ENCODE measurements around the gene MDM1. TPM values are rescaled to one million over a fixed set of nuclear protein-coding genes. Genes with fewer than 3 reads are reported as not detected.

The MDM1 gene
- total RNA-seq, 2 donors from 2014 or later = 8.3 to 12.8 TPM

- DNase-seq (ENCODE audit: low spot score) = no peak
- Histone ChIP-seq H3K4me1 (peaks cover 0 to 17% of the 10 kb centered on the region in 2 donors), H3K36me3 (peaks cover 18% of the 10 kb centered on the region), H3K27me3 (no peaks in the 10 kb centered on the region), H3K27ac (no peak overlapping the region), H3K4me3 (no peak overlapping the region), H3K9me3 (no peaks in the 10 kb centered on the region)
- TF ChIP-seq CTCF (IDR thresholded peaks at IDR 0.05) = no peak
Observed at GRCh38 chr12:68326716-68327115, 5.4 kb downstream of the MDM1 start.

GRCh38 chr12:68325966-68326365 is 6.2 kb downstream of the MDM1 start:
- Histone ChIP-seq H3K27ac (no peak overlapping the region), H3K4me3 (no peak overlapping the region), H3K9me3 (no peaks in the 10 kb centered on the region), H3K27me3 (no peaks in the 10 kb centered on the region), H3K36me3 (peaks cover 18% of the 10 kb centered on the region), H3K4me1 (peaks cover 0 to 9% of the 10 kb centered on the region in 2 donors)
- no peak for DNase-seq (ENCODE audit: low spot score)
- TF ChIP-seq CTCF (IDR thresholded peaks at IDR 0.05) = no peak

GRCh38 chr12:68324531-68324930 is 7.6 kb downstream of the MDM1 start:
- H3K9me3 ChIP-seq = no peaks in the 10 kb centered on the region
- H3K27me3 ChIP-seq = no peaks in the 10 kb centered on the region
- peaks cover 0 to 8% of the 10 kb centered on the region in 2 donors for H3K4me1 ChIP-seq
- H3K4me3 ChIP-seq = no peak overlapping the region
- no peak for DNase-seq (ENCODE audit: low spot score)
- no peak for TF ChIP-seq CTCF (IDR thresholded peaks at IDR 0.05)
- H3K27ac ChIP-seq = no peak overlapping the region
- H3K36me3 ChIP-seq = peaks cover 18% of the 10 kb centered on the region

- no peak overlapping the region for H3K27ac ChIP-seq
Observed at GRCh38 chr12:68321140-68321539, 11.0 kb downstream of the MDM1 start.

GRCh38 chr12:68319988-68320623 is 12.1 kb downstream of the MDM1 start:
- H3K4me3 ChIP-seq = no peak overlapping the region
- no peak for TF ChIP-seq CTCF (IDR thresholded peaks at IDR 0.05)
- DNase-seq (ENCODE audit: low spot score) = peak; percentile 63
- H3K9me3 ChIP-seq = no peaks in the 10 kb centered on the region
- no peaks in the 10 kb centered on the region for H3K4me1 ChIP-seq
- peaks cover 12% of the 10 kb centered on the region for H3K36me3 ChIP-seq
- H3K27me3 ChIP-seq = no peaks in the 10 kb centered on the region
- peak overlapping the region; percentile 60 to 83 for H3K27ac ChIP-seq

More at GRCh38 chr12:68321140-68321539, 11.0 kb downstream of the MDM1 start:
- Histone ChIP-seq H3K9me3 (no peaks in the 10 kb centered on the region), H3K4me3 (no peak overlapping the region), H3K4me1 (no peaks in the 10 kb centered on the region), H3K36me3 (peaks cover 11% of the 10 kb centered on the region), H3K27me3 (no peaks in the 10 kb centered on the region)
- TF ChIP-seq CTCF (IDR thresholded peaks at IDR 0.05) = no peak
- no peak for DNase-seq (ENCODE audit: low spot score)

All from right atrium auricular region (tissue), 2 donors.